Spleen (tissue), 11 donors: ENCODE data around the gene CPO. TPM values are rescaled to one million over a fixed set of nuclear protein-coding genes. Genes with fewer than 3 reads are reported as not detected.

Experiments used
- DNase-seq: peaks from one replicate; pipeline ENCODE4 v3.0.0-alpha.2; 2020
- H3K27ac ChIP-seq, 8 donors: fragments of 200-600 bp; sonication (generic) in 7 of 8; 1 replicate in 4 of 8; 2 replicates in 4 of 8; pipeline versions ENCODE4 v1.5.0 to v1.8.0; 2016 to 2021; ENCODE audit warnings: inconsistent platforms in 4 of 8, mild to moderate bottlenecking in 4 of 8, moderate library complexity in 1 of 8
- H3K27me3 ChIP-seq, 7 donors: fragments of 200-600 bp; sonication (generic) in 6 of 7; replicated peaks in 1 of 7; 1 replicate in 4 of 7; 2 replicates in 3 of 7; pipeline versions ENCODE4 v1.5.0 to v1.8.0; 2016 to 2021; ENCODE audit warnings: inconsistent platforms in 3 of 7, mild to moderate bottlenecking in 1 of 7
- H3K36me3 ChIP-seq, 6 donors: fragments of 200-600 bp; sonication (generic) in 5 of 6; 1 replicate in 4 of 6; 2 replicates in 2 of 6; pipeline versions ENCODE4 v1.5.0 to v1.8.0; 2016 to 2021; ENCODE audit warnings: inconsistent platforms in 2 of 6
- H3K4me1 ChIP-seq, 6 donors: fragments of 200-600 bp; sonication (generic) in 5 of 6; 1 replicate in 3 of 6; 2 replicates in 3 of 6; pipeline versions ENCODE4 v1.5.0 to v1.8.0; 2016 to 2021; ENCODE audit warnings: inconsistent platforms in 3 of 6
- H3K4me3 ChIP-seq, 8 donors: fragments of 200-600 bp; sonication (generic) in 7 of 8; 1 replicate in 4 of 8; 2 replicates in 4 of 8; pipeline versions ENCODE4 v1.5.0 to v1.8.0; 2016 to 2021; ENCODE audit warnings: inconsistent platforms in 4 of 8, mild to moderate bottlenecking in 4 of 8, moderate library complexity in 2 of 8
- H3K9me3 ChIP-seq, 8 donors: fragments of 200-600 bp; sonication (generic) in 7 of 8; 1 replicate in 4 of 8; 2 replicates in 4 of 8; pipeline versions ENCODE4 v1.5.0 to v1.8.0; 2016 to 2021; ENCODE audit warnings: inconsistent platforms in 4 of 8
- CTCF ChIP-seq, 11 experiments: fragments of 200-600 bp in 7 of 11; fragments of 450-650 bp in 4 of 11; sonication (generic) in 4 of 11; IDR thresholded peaks in 8 of 11; conservative IDR thresholded peaks in 3 of 11; 1 replicate in 7 of 11; 2 replicates in 4 of 11; pipeline versions ENCODE4 v1.4.0 to v1.8.0; 2016 to 2021; ENCODE audit warnings: antibody characterized with exemption in 11 of 11, inconsistent platforms in 4 of 11, mild to moderate bottlenecking in 1 of 11
- POLR2A ChIP-seq, 3 donors: fragments of 450-650 bp; IDR thresholded peaks; one replicate each; pipeline ENCODE4 v1.5.1; 2017; ENCODE audit warnings: antibody characterized with exemption in 3 of 3, mild to moderate bottlenecking in 1 of 3
- POLR2AphosphoS5 ChIP-seq, 3 donors: sonication (generic); formaldehyde crosslinking; IDR thresholded peaks; one replicate each; pipeline ENCODE4 v1.5.1; 2017; ENCODE audit warnings: antibody characterized with exemption in 3 of 3
- WGBS, 5 donors: extraction: QIAGEN DNeasy Blood & Tissue Kit in 3 of 5; methylation state at CpG; one replicate each; pipeline versions ENCODE4 v1.1.5 to v1.1.7; 2013 to 2018; 5-methylcytosine and 5-hydroxymethylcytosine counted together
- intact Hi-C: fragments of 100-400 bp; cut with DNase I; formaldehyde crosslinking; loops from one replicate; pipeline ENCODE4 v1.15.0; 2023; ENCODE audit warnings: low total_unique reads
- polyA plus RNA-seq, 3 donors: library from polyadenylated mRNA; stranded (reverse); fragments of 200-250 nt; gene quantifications; one replicate each; pipeline ENCODE4 v1.2.1, GENCODE V29; 2013
- total RNA-seq, 7 donors: library from RNA; depleted of rRNA in 3 of 7; stranded (reverse); fragments of >200 nt in 3 of 7; fragmentation: NEBNext Ultra II Directional in 4 of 7; extraction: Animal tissue kit (Norgen Biotek cat#: 25700) in 4 of 7; gene quantifications; one replicate each; pipeline versions ENCODE4 v1.1.0 to v1.2.1, GENCODE V29; 2016 to 2021
- donor health status: healthy with polysubstance abuse.
- donor health status: DM: no; HTN: no; CAD: no; lungs with moderate emphysema.
- donor health status: DM: no; HTN: no; CAD: no.
- donor health status: Bipolar disorder and iron deficiency.
- donor health status: healthy.
- donor health status: DM: no; HTN: no; CAD: no.
- donor health status: DM: yes; HTN: yes; CAD: no.

The CPO gene
- total and polyA plus RNA-seq, 10 donors, result 0.10 to 0.28 (median 0.15) TPM; not detected in 6

DNA sequence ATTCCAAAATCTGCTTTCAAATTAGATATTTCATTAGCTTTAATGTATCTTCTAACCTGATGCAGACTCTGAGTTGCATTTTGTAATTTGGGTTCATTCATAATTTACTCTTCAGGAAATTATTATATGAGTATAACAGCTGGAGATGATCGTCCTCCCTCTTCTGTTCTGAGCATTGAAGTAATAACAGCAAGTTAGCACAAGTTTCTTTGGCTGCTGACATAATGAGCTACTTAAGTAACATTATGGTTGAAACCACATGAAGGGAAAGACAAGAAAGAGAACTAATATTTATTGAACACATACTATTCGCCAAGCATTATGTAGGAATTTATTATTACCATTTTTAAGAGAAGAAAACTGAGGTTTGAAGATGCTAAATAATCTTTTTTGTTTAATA lies 75.1 kb downstream of the CPO start:
- H3K27me3 ChIP-seq, result no peaks in the 10 kb centered on the region
- H3K9me3 ChIP-seq, result peaks cover 0 to 3% (median 0%) of the 10 kb centered on the region in 8 donors
- H3K27ac ChIP-seq, result no peak overlapping the region
- peaks cover 0 to 1% (median 0%) of the 10 kb centered on the region in 6 donors for H3K4me1 ChIP-seq
- no peak for DNase-seq
- WGBS, 5 donors, result 74 to 83% (median 77%) methylated on average over 2 of the region's 2 CpGs
- TF ChIP-seq POLR2A (IDR thresholded peaks at IDR 0.05), result no peak
- TF ChIP-seq CTCF (IDR thresholded peaks at IDR 0.05 in 8 of 11, conservative IDR thresholded peaks at IDR 0.05 in 3 of 11), result no peak
- TF ChIP-seq POLR2AphosphoS5 (IDR thresholded peaks at IDR 0.05), result no peak
- H3K4me3 ChIP-seq, result no peak overlapping the region
- intact Hi-C loops, result no loop called here
- H3K36me3 ChIP-seq, result no peaks in the 10 kb centered on the region

GRCh38 chr2:207015901-207016300 lies 76.6 kb downstream of the CPO start:
- intact Hi-C loops, result no loop called here
- Histone ChIP-seq H3K9me3 (peaks cover 0 to 3% (median 0%) of the 10 kb centered on the region in 8 donors), H3K27me3 (no peaks in the 10 kb centered on the region), H3K4me3 (no peak overlapping the region), H3K27ac (no peak overlapping the region), H3K4me1 (no peaks in the 10 kb centered on the region), H3K36me3 (no peaks in the 10 kb centered on the region)
- TF ChIP-seq POLR2A (IDR thresholded peaks at IDR 0.05) (no peak), CTCF (IDR thresholded peaks at IDR 0.05 in 8 of 11, conservative IDR thresholded peaks at IDR 0.05 in 3 of 11) (no peak), POLR2AphosphoS5 (IDR thresholded peaks at IDR 0.05) (no peak)
- DNase-seq, result no peak
- 51 to 81% (median 68%) methylated on average over 3 of the region's 3 CpGs for WGBS, 5 donors

Other genes starting within 250 kb of the CPO start
- under 1 TPM in 1 of 7 donors, not detected in 6; 0.29 TPM for gene DYTN, start 221.1 kb upstream of the CPO start, total RNA-seq
- gene DYTN, start 221.1 kb upstream of the CPO start, polyA plus RNA-seq, result not detected
- 1 to 10 TPM in 2 of 7 donors, under 1 TPM in 3, not detected in 2; 0.22 to 2.4 (median 0.37) TPM for gene MDH1B, start 174.2 kb upstream of the CPO start, total RNA-seq
- gene MDH1B, start 174.2 kb upstream of the CPO start, polyA plus RNA-seq, result under 1 TPM; 0.10 to 0.35 (median 0.27) TPM
- 10 to 100 TPM; 17.0 to 27.1 (median 24.6) TPM for gene FASTKD2, start 173.9 kb upstream of the CPO start, total RNA-seq
- gene FASTKD2, start 173.9 kb upstream of the CPO start, polyA plus RNA-seq, result 10 to 100 TPM in 1 of 3 donors, 1 to 10 TPM in 2; 8.9 to 10.1 (median 9.0) TPM
- gene KLF7, start 226.4 kb downstream of the CPO start, total RNA-seq, result 10 to 100 TPM; 23.6 to 74.4 (median 43.3) TPM
- gene KLF7, start 226.4 kb downstream of the CPO start, polyA plus RNA-seq, result 1 to 10 TPM; 2.9 to 3.8 (median 2.9) TPM